ENCODE measurements around the gene PRKX. TPM values are rescaled to one million over a fixed set of nuclear protein-coding genes. Genes with fewer than 3 reads are reported as not detected.
"Not testable (repeated sequence)": the region's sequence is repeated elsewhere in the genome, so short reads cannot be mapped to it uniquely, and the experiment has no call there.

The PRKX gene
- total and polyA plus RNA-seq, 4 experiments from 2014 or later, result 63.0 to 73.9 (median 68.5) TPM

DNA sequence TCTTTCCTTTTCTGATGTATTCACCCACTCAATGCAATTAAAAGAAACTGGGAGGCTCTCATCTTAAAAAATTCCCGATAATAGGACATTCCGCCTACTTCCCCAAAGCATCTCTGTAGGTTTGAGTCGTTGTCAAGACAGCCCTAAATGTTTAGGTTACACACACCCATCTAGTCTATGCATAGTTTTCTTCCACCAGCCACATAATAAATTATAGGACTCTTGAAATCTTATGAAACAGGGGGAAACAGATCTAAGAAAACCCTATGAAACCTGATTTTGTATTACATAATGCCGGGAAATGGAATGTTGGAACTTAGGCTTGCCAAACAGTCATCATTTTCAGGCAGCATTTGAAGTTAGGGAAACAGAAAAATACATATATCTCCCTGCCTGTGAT lies 150.0 kb downstream of the PRKX start:
- peaks cover 0 to 4% (median 0%) of the 10 kb centered on the region in 8 donors for H3K9me3 Mint-ChIP-seq
- Histone ChIP-seq H3K4me1 (ENCODE audit: insufficient read depth, low read length) (no peaks in the 10 kb centered on the region), H3K9me3 (ENCODE audit: control insufficient read depth in 1 of 2, low read length in 2 of 2) (no peaks in the 10 kb centered on the region), H3K36me3 (ENCODE audit: insufficient read depth, low read length) (no peaks in the 10 kb centered on the region), H3K27ac (ENCODE audit: low read depth, low read length) (no peak overlapping the region), H3K4me3 (ENCODE audit: low read length in 2 of 2) (no peak overlapping the region), H3K27me3 (ENCODE audit: insufficient read depth, low read length) (no peaks in the 10 kb centered on the region)
- no peaks in the 10 kb centered on the region for H3K27me3 Mint-ChIP-seq
- CTCF ChIA-PET (ENCODE audit: partially characterized antibody), result no interaction called here
- H3K27ac Mint-ChIP-seq, result no peak overlapping the region
- DNase-seq, result no peak
- intact Hi-C loops (cut with micrococcal nuclease), result no loop called here
- H3K4me1 Mint-ChIP-seq, result no peaks in the 10 kb centered on the region
- no peaks in the 10 kb centered on the region for H3K36me3 Mint-ChIP-seq
- POLR2A ChIA-PET (ENCODE audit: partially characterized antibody), result no interaction called here
- no peak overlapping the region for H3K4me3 Mint-ChIP-seq

DNA sequence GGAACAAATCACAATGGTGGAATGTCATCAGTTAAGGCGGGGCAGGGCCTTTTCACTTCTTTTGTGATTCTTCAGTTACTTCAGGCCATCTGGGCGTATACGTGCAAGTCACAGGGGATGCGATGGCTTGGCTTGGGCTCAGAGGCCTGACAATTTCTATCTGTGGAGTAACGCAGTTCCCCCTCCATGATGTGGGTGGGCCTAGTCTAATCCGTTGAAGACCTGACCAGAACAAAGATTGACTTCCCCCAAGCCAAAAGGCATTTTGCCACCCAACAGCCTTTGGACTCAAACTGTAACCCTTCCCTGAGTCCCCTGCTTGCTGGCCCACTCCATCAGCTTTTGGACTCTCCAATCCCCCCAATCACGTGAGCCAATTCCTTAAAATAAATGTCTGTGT lies 153.4 kb downstream of the PRKX start:
- H3K4me1 Mint-ChIP-seq; H3K27ac Mint-ChIP-seq; H3K36me3 ChIP-seq (ENCODE audit: insufficient read depth, low read length); H3K9me3 Mint-ChIP-seq; H3K9me3 ChIP-seq (ENCODE audit: control insufficient read depth in 1 of 2, low read length in 2 of 2); H3K4me3 ChIP-seq (ENCODE audit: low read length in 2 of 2); H3K27ac ChIP-seq (ENCODE audit: low read depth, low read length); POLR2A ChIA-PET (ENCODE audit: partially characterized antibody); H3K27me3 Mint-ChIP-seq; DNase-seq; H3K4me3 Mint-ChIP-seq; H3K36me3 Mint-ChIP-seq; CTCF ChIA-PET (ENCODE audit: partially characterized antibody); H3K4me1 ChIP-seq (ENCODE audit: insufficient read depth, low read length); intact Hi-C loops (cut with micrococcal nuclease); H3K27me3 ChIP-seq (ENCODE audit: insufficient read depth, low read length): not testable (repeated sequence)
